Dendritic cell treated with granulocyte-macrophage colony-stimulating factor and Interleukin-4, amounts not matched to agents 40 ng/mL and 50 ng/mL, for 4 days (primary cell): ENCODE measurements around the gene SPATA7.
A peak's percentile ranks its signal among the peaks of the same experiment; 100 is the strongest.
"Not testable (repeated sequence)": the region's sequence is repeated elsewhere in the genome, so short reads cannot be mapped to it uniquely, and the experiment has no call there.

Experiments
- H3K27ac Mint-ChIP-seq: one replicate; pipeline ENCODE4 v1.8.0; 2022; ENCODE audit warnings: mild to moderate bottlenecking, mixed read lengths
- H3K27me3 Mint-ChIP-seq: one replicate; pipeline ENCODE4 v1.8.0; 2022; ENCODE audit warnings: mild to moderate bottlenecking, mixed read lengths
- H3K36me3 Mint-ChIP-seq: one replicate; pipeline ENCODE4 v1.8.0; 2022; ENCODE audit warnings: low read depth, mixed read lengths
- H3K4me1 Mint-ChIP-seq: one replicate; pipeline ENCODE4 v1.8.0; 2022; ENCODE audit warnings: low read depth, mixed read lengths
- H3K4me3 Mint-ChIP-seq: one replicate; pipeline ENCODE4 v1.8.0; 2022; ENCODE audit warnings: mild to moderate bottlenecking, moderate library complexity, mixed read lengths
- H3K9me3 Mint-ChIP-seq: one replicate; pipeline ENCODE4 v1.8.0; 2022; ENCODE audit warnings: mixed read lengths
- intact Hi-C: fragments of 100-400 bp; cut with micrococcal nuclease; formaldehyde crosslinking; loops from one replicate; pipeline ENCODE4 v1.15.0; 2022

The SPATA7 gene

DNA sequence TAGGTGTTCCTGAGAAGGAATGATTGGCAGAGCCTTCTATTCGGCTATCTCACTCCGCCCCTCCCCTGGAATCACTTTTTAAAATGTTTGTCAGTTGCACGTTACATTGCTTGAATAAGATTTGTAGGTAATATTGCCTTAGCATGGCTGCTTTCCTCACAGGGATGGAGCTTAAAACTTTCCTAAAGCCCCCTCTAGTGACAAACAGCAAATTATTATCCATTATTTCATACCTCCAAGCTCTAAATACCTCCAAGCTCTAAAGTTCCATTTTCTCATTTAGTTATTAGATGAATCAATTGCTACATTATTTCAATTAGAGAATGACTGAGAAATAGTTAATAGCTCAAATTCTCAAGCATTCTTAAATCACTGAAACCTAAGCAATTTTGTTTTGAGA lies 5.1 kb upstream of the SPATA7 start:
- H3K27me3 Mint-ChIP-seq = peaks cover 26% of the 10 kb centered on the region
- H3K9me3 Mint-ChIP-seq = no peaks in the 10 kb centered on the region
- H3K27ac Mint-ChIP-seq = no peak overlapping the region
- intact Hi-C loops = loop anchor here (10.0 kb wide), 1 partner anchor 436 kb away; no protein-coding TSS in a partner anchor
- H3K4me3 Mint-ChIP-seq = no peak overlapping the region
- H3K36me3 Mint-ChIP-seq = peaks cover 4% of the 10 kb centered on the region
- H3K4me1 Mint-ChIP-seq = no peaks in the 10 kb centered on the region

DNA sequence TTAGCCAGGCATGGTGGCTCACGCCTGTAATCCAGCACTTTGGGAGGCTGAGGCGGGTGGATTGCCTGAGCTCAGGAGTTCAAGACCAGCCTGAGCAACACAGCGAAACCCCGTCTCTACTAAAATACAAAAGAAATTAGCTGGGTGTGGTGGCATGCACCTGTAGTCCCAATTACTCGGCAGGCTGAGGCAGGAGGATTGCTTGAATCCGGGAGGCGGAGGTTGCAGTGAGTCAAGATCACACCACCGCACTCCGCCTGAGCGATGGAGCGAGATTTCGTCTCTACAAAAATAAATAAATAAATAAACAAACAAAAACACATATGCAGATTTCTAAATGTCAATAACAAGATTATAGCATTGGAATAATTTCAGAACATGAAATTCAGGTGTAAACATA lies 3.8 kb upstream of the SPATA7 start:
- H3K9me3 Mint-ChIP-seq = not testable (repeated sequence)
- peaks cover 24% of the 10 kb centered on the region for H3K27me3 Mint-ChIP-seq

DNA sequence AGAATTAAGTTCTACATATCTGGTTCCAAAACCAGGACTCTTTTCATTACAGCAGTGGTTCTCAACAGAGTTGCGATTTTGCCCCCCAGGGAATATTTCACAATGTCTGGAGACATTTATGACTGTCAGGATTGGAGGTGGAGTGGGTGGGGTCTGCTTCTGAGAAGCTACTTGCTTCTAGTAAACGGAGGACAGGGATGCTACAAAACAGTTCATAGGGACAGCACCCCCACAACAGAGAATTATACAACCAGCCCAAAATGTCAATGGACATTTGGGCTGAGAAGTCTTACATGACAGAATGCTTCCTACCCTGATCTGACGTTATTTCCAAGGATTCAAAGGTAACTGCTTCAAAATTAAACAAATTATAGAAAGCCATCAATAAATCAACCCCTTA lies 739 bp upstream of the SPATA7 start:
- Mint-ChIP-seq H3K27me3 (peaks cover 14% of the 10 kb centered on the region), H3K9me3 (no peaks in the 10 kb centered on the region), H3K27ac (peak overlapping the region; percentile 90), H3K4me3 (peak overlapping the region; percentile 97), H3K4me1 (peaks cover 13% of the 10 kb centered on the region), H3K36me3 (peaks cover 9% of the 10 kb centered on the region)
- intact Hi-C loops = loop anchor here (5.0 to 10.0 kb wide), 2 partner anchors 367 to 440 kb away; no protein-coding TSS in a partner anchor

More for the DNA sequence above, 3.8 kb upstream of the SPATA7 start:
- H3K36me3 Mint-ChIP-seq, H3K4me1 Mint-ChIP-seq, H3K4me3 Mint-ChIP-seq, H3K27ac Mint-ChIP-seq: not testable (repeated sequence)
- intact Hi-C loops = loop anchor here (10.0 kb wide), 1 partner anchor 437 kb away; no protein-coding TSS in a partner anchor

DNA sequence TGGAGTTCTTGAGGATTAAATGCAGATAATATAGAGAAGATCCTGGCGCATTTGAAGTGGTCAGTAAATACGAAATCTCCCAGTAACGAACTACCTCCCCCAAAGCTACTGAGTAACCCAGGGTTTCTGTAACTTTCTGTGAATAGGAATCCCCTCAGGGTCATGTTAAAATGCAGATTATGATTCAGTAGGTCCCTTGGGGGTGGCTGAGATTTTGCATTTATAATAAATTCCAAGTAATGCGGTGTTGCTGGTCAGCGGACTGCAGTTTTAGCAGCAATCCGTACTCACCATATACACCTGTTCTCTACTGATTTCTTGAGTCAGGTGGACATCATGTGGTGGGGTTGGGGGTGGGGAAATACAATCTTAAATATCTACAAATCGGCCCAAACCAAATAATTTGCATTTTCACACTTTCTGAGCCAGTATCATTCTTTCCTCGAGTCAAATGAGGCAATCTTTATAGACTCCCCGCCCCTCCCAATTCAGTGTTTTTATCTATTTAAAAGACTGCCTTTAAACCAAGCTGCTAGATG lies 868 bp downstream of the SPATA7 start:
- Mint-ChIP-seq H3K4me1 (peaks cover 13% of the 10 kb centered on the region), H3K36me3 (peaks cover 9% of the 10 kb centered on the region)

DNA sequence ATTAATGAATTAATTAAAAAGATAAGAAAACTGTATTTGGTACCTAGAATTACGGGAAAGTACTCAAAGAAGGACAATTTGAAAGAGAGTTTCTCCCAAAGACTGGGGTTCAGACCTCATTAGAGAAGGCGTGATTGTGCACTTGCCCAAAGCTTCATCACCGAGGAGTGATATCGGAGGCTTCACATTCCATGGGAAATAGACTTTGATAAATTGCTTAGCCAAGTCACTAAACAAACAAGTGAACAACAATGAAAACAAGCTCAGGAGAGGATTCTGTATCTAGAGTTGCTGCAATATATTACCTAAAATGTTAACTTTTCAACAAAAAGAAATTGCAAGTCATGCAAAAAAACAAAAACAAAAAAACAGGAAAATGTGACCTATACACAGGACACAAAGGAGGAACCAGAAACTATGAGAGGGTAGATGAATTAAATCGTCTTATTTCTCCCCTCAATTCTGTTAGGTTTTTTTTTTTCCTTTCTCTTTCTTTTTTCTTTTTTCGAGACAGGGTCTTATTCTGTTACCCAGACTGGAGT lies 3.4 kb downstream of the SPATA7 start:
- H3K9me3 Mint-ChIP-seq = no peaks in the 10 kb centered on the region
- intact Hi-C loops = loop anchor here (5.0 to 10.0 kb wide), 2 partner anchors 372 to 444 kb away; no protein-coding TSS in a partner anchor
- H3K27me3 Mint-ChIP-seq = peaks cover 7% of the 10 kb centered on the region
- H3K4me1 Mint-ChIP-seq = peaks cover 13% of the 10 kb centered on the region
- peaks cover 9% of the 10 kb centered on the region for H3K36me3 Mint-ChIP-seq
- H3K4me3 Mint-ChIP-seq = no peak overlapping the region
- H3K27ac Mint-ChIP-seq = peak overlapping the region; percentile 10

More for the DNA sequence above, 868 bp downstream of the SPATA7 start:
- peak overlapping the region; percentile 97 for H3K4me3 Mint-ChIP-seq
- peaks cover 13% of the 10 kb centered on the region for H3K27me3 Mint-ChIP-seq
- intact Hi-C loops = loop anchor here (5.0 to 10.0 kb wide), 2 partner anchors 369 to 442 kb away; no protein-coding TSS in a partner anchor
- H3K9me3 Mint-ChIP-seq = no peaks in the 10 kb centered on the region
- H3K27ac Mint-ChIP-seq = peak overlapping the region; percentile 90

DNA sequence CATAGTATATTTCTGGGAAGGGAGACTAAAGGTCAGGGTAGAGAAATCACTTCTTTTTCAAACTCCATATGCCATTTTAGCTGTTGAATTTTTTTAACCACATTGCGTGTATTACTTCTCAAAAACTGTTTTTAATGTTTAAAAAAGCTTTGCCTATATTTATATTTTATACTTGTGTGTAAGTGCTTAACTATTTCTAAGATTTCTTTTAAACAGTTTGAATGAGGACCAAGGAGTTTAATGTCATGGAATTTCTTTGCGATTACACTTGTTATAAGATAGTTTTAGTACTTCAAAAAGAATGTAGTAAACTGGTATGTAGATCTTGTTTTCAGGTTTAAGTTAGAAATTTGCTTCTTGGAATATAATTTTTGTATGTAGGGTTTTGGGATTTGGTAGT lies 7.2 kb downstream of the SPATA7 start:
- Mint-ChIP-seq H3K9me3 (no peaks in the 10 kb centered on the region), H3K4me3 (no peak overlapping the region), H3K27ac (no peak overlapping the region), H3K27me3 (no peaks in the 10 kb centered on the region), H3K4me1 (peaks cover 7% of the 10 kb centered on the region), H3K36me3 (peaks cover 14% of the 10 kb centered on the region)
- intact Hi-C loops = no loop called here

DNA sequence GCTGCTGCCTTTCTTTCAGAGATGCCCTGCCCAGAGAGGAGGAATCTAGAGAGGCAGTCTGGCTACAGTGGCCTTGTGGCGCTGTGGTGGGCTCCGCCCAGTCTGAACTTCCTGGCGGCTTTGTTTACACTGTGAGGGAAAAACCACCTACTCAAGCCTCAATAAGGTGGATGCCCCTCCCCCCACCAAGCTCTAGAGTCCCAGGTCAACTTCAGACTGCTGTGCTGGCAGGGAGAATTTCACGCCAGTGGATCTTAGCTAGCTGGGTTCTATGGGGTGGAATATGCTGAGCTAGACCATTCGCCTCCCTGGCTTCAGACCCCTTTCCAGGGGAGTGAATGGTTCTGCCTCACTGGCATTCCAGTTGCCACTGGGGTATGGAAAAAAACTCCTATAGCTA lies 25.6 kb downstream of the SPATA7 start:
- Mint-ChIP-seq H3K9me3 (peaks cover 50% of the 10 kb centered on the region), H3K27me3 (no peaks in the 10 kb centered on the region), H3K4me3 (no peak overlapping the region), H3K4me1 (no peaks in the 10 kb centered on the region), H3K36me3 (peaks cover 18% of the 10 kb centered on the region), H3K27ac (no peak overlapping the region)
- intact Hi-C loops = no loop called here

DNA sequence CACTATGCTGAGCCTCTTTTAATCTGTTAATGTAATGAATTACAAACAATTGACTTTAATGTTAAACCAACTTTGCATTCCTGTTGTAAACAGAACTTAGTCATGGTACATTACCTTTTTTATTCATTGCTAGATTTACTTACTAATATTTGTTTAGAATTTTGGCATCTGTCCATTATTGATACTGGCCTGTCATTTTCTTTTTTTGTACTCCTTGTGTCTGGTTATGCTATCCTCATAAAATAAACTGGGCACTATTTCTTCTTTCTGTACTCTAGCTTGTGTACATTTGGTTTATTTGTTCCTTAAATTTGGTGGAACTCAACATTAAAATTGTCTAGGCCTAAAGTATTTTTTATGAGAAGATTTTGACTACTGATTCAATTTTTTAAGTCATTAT lies 32.1 kb downstream of the SPATA7 start:
- Mint-ChIP-seq H3K4me3 (no peak overlapping the region), H3K9me3 (peaks cover 36% of the 10 kb centered on the region), H3K4me1 (no peaks in the 10 kb centered on the region), H3K27me3 (no peaks in the 10 kb centered on the region), H3K36me3 (peaks cover 21% of the 10 kb centered on the region), H3K27ac (no peak overlapping the region)
- intact Hi-C loops = no loop called here

DNA sequence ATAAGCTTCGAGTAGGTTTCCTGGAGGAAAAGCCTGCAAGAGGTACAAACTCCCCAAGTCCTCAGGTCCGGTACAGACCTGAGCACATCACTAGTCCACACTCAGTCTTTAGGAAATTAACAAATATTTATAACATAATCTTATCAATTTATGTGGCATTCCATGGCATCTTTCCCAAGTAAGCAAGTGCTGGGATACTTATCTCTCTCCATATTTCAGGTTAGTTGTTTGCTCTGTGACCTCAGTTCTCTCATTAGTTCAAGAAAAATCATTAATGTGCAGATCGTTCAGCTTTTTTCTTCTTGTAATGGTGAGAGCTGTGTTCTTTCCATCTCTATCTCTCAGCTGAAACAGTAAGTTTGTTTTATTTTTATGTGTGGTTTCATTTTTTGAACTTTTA lies 34.7 kb downstream of the SPATA7 start:
- Mint-ChIP-seq H3K9me3 (peaks cover 23% of the 10 kb centered on the region), H3K27me3 (no peaks in the 10 kb centered on the region), H3K4me1 (no peaks in the 10 kb centered on the region), H3K4me3 (no peak overlapping the region), H3K27ac (no peak overlapping the region), H3K36me3 (peaks cover 21% of the 10 kb centered on the region)
- intact Hi-C loops = no loop called here

DNA sequence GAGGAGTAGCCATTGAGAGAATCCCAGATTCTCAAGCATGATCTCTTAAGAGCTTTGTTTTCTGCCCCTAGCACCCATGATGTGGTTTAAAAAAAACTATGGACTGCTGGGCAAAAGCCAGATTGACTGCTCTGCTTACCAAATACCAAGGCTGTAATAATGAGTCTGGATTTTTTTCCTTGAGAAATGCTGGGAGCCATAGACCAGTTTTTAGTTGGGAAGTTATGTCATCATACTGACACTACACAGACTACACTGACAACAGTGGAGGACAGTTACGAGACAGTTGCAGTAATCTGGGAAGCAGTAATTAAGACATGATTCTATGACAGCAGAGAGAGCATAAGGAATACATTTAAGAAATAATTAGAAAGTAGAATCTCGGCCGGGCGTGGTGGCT lies 35.8 kb downstream of the SPATA7 start:
- no peak overlapping the region for H3K4me3 Mint-ChIP-seq
- no peak overlapping the region for H3K27ac Mint-ChIP-seq
- H3K9me3 Mint-ChIP-seq = peaks cover 12% of the 10 kb centered on the region
- no peaks in the 10 kb centered on the region for H3K27me3 Mint-ChIP-seq
- peaks cover 14% of the 10 kb centered on the region for H3K36me3 Mint-ChIP-seq
- intact Hi-C loops = no loop called here
- no peaks in the 10 kb centered on the region for H3K4me1 Mint-ChIP-seq

DNA sequence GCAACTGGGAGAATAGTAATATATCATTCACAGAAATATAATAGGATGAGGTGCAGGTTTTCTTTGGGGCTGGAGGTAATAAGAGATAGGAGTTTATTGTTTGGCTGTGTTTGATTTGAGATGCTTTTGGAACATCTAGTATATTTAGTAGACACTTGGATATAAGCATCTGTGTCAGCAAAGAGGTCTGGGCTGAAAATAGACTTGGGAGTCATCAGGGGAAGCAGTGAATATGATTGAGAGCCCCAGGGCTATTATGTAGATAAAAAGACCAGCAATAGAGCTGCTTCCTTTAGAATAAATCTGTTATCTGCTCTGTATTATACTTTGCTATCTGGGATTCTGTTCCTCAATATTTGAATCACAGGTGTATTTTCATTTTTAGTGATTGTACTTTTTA lies 36.6 kb downstream of the SPATA7 start:
- Mint-ChIP-seq H3K27me3 (no peaks in the 10 kb centered on the region), H3K36me3 (peaks cover 13% of the 10 kb centered on the region), H3K4me3 (no peak overlapping the region), H3K9me3 (peaks cover 12% of the 10 kb centered on the region), H3K4me1 (no peaks in the 10 kb centered on the region), H3K27ac (no peak overlapping the region)
- intact Hi-C loops = no loop called here

DNA sequence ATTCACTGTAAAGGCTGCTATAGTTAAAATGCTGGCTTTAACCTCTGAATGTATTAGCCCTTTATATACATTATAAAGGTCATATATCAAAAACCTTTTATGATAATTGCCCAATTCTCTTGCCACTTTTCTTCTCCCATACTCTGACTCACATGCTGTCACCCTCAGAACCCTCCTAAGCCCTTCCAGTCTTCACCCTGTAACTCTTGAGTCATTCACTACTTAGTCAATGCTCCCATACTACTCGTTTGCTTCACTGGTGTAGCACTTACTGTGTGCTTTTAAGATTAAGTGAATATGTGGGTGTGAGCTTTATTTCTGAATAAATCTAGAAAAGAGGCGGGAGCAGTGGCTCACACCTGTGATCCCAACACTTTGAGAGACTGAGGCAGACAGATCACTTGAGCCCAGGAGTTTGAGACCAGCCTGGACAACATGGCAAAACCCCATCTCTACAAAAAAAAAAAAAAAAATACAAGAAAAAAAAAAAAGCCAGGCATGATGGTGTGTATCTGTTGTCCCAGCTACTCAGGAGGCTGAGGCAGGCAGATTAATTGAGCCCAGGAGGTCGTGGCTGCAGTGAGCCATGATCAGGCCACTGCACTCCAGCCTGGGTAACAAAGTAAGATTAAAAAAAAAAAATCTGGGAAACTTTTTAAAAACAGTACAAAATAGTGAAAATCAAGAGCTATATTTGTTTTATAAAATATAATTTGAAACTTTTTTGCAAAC lies 37.6 kb downstream of the SPATA7 start:
- Mint-ChIP-seq H3K27ac (no peak overlapping the region), H3K9me3 (peaks cover 3% of the 10 kb centered on the region), H3K4me1 (no peaks in the 10 kb centered on the region), H3K27me3 (no peaks in the 10 kb centered on the region), H3K36me3 (peaks cover 3% of the 10 kb centered on the region), H3K4me3 (no peak overlapping the region)
- intact Hi-C loops = no loop called here

DNA sequence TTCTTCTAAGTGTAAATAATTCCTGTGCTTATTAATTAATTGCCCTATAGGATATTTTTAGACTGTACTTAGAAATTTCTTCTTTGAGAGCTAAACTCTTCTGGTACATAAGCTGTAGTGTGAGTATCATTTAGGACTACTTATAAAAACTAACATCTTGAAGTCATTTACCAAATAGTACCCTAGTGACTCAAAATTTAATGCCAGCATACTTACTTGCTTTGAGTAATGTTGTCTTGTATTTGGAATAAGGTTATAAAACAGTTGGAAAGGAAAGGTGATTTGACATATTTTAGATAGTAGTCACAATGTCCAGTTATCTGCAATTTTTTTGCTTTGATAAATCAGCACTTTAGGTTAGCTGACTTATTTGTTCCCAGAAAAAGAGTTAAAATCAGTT lies 39.1 kb downstream of the SPATA7 start:
- no peak overlapping the region for H3K27ac Mint-ChIP-seq
- no peak overlapping the region for H3K4me3 Mint-ChIP-seq
- intact Hi-C loops = no loop called here
- no peaks in the 10 kb centered on the region for H3K9me3 Mint-ChIP-seq
- H3K4me1 Mint-ChIP-seq = no peaks in the 10 kb centered on the region
- H3K27me3 Mint-ChIP-seq = no peaks in the 10 kb centered on the region
- H3K36me3 Mint-ChIP-seq = no peaks in the 10 kb centered on the region

DNA sequence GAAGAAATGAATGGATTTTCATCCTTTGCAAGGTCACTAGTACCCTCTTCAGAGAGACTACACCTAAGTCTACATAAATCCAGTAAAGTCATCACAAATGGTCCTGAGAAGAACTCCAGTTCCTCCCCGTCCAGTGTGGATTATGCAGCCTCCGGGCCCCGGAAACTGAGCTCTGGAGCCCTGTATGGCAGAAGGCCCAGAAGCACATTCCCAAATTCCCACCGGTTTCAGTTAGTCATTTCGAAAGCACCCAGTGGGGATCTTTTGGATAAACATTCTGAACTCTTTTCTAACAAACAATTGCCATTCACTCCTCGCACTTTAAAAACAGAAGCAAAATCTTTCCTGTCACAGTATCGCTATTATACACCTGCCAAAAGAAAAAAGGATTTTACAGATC lies 40.8 kb downstream of the SPATA7 start:
- no peaks in the 10 kb centered on the region for H3K4me1 Mint-ChIP-seq
- H3K4me3 Mint-ChIP-seq = no peak overlapping the region
- H3K27ac Mint-ChIP-seq = no peak overlapping the region
- no peaks in the 10 kb centered on the region for H3K9me3 Mint-ChIP-seq
- intact Hi-C loops = no loop called here
- no peaks in the 10 kb centered on the region for H3K36me3 Mint-ChIP-seq
- H3K27me3 Mint-ChIP-seq = no peaks in the 10 kb centered on the region
